Parathyroid adenoma (tissue), 2 donors: ENCODE data around the gene FBN2.

ENCODE experiments used
- H2AFZ ChIP-seq: fragments of 300-600 bp; sonication (generic); one replicate; pipeline ENCODE4 v1.7.0; 2017; ENCODE audit warnings: antibody characterized with exemption, mild to moderate bottlenecking
- H3K27ac ChIP-seq: fragments of 300-600 bp; sonication (generic); one replicate; pipeline ENCODE4 v1.7.0; 2017
- H3K27me3 ChIP-seq: fragments of 300-600 bp; sonication (generic); one replicate; pipeline ENCODE4 v1.7.0; 2017; ENCODE audit warnings: low read length; ENCODE audit not compliant: control insufficient read depth, insufficient read depth
- H3K36me3 ChIP-seq: fragments of 300-600 bp; sonication (generic); one replicate; pipeline ENCODE4 v1.7.0; 2017; ENCODE audit warnings: low read length; ENCODE audit not compliant: control insufficient read depth, insufficient read depth
- H3K4me1 ChIP-seq: fragments of 300-600 bp; sonication (generic); one replicate; pipeline ENCODE4 v1.7.0; 2017; ENCODE audit warnings: control low read depth
- H3K4me2 ChIP-seq: fragments of 300-600 bp; sonication (generic); one replicate; pipeline ENCODE4 v1.7.0; 2017; ENCODE audit warnings: low read length
- H3K4me3 ChIP-seq: fragments of 300-600 bp; sonication (generic); one replicate; pipeline ENCODE4 v1.7.0; 2017; ENCODE audit warnings: low read depth, low read length
- H3K79me2 ChIP-seq: fragments of 300-600 bp; sonication (generic); one replicate; pipeline ENCODE4 v1.7.0; 2017; ENCODE audit warnings: control low read depth
- H3K9ac ChIP-seq: fragments of 300-600 bp; sonication (generic); one replicate; pipeline ENCODE4 v1.7.0; 2017; ENCODE audit warnings: mild to moderate bottlenecking
- H3K9me3 ChIP-seq: fragments of 300-600 bp; sonication (generic); one replicate; pipeline ENCODE4 v1.7.0; 2017; ENCODE audit warnings: low read length; ENCODE audit not compliant: control insufficient read depth
- TF ChIP-seq, protein P1 (sequence below): fragments of 300-600 bp; sonication (generic); IDR thresholded peaks from one replicate; pipeline ENCODE4 v1.7.0; 2017; ENCODE audit warnings: antibody characterized with exemption, mild to moderate bottlenecking
- donor health status: primary hyperparathyroidism.

FBN2 gene

DNA sequence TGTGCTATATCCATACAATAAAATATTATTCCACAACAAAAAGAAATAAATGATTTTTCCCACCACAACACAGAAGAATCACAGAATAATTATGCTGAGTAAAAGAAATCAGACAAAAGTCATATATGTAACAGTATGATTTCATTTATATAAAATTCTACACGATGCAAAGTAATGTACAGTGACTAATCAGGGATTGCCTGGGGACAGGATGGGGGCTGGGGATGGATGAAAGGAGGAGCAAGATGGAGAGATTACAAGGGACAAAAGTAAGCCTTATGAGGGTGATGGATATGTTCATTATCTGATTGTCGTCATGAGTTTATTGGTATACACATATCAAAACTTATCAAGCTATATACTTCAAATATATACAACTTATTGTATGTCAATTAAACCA, 154.0 kb downstream of the FBN2 start:
- Histone ChIP-seq H3K36me3 (no peaks in the 10 kb centered on the region), H3K9ac (no peak overlapping the region), H2AFZ (no peak overlapping the region), H3K4me1 (no peaks in the 10 kb centered on the region), H3K4me2 (no peak overlapping the region), H3K27me3 (no peaks in the 10 kb centered on the region), H3K4me3 (no peak overlapping the region), H3K9me3 (no peaks in the 10 kb centered on the region), H3K27ac (no peak overlapping the region), H3K79me2 (no peaks in the 10 kb centered on the region)
- TF ChIP-seq, protein P1, sequence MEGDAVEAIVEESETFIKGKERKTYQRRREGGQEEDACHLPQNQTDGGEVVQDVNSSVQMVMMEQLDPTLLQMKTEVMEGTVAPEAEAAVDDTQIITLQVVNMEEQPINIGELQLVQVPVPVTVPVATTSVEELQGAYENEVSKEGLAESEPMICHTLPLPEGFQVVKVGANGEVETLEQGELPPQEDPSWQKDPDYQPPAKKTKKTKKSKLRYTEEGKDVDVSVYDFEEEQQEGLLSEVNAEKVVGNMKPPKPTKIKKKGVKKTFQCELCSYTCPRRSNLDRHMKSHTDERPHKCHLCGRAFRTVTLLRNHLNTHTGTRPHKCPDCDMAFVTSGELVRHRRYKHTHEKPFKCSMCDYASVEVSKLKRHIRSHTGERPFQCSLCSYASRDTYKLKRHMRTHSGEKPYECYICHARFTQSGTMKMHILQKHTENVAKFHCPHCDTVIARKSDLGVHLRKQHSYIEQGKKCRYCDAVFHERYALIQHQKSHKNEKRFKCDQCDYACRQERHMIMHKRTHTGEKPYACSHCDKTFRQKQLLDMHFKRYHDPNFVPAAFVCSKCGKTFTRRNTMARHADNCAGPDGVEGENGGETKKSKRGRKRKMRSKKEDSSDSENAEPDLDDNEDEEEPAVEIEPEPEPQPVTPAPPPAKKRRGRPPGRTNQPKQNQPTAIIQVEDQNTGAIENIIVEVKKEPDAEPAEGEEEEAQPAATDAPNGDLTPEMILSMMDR = no peak

DNA sequence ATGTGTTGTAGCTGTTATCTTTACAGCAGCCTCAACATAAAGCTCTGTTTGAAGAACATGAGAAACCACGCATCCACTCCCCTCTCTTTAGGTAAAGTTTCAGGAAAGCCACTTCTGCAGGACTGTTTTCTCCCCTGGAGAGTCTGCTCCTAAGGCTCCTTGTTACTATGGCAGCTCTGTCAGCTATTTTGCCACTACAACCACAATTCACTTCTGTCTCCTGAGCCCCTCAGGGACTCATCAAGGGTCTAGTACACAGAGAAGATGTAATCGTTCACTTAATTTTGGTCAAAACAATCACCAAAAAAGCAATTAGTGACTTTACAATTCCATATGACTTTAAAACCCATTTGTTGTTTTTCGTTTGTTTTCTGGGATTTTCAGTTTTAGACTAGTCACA, 157.7 kb downstream of the FBN2 start:
- no peak overlapping the region for H3K4me2 ChIP-seq
- H3K4me1 ChIP-seq = no peaks in the 10 kb centered on the region
- H3K27me3 ChIP-seq = no peaks in the 10 kb centered on the region
- TF ChIP-seq, protein P1 = no peak
- no peaks in the 10 kb centered on the region for H3K9me3 ChIP-seq
- no peak overlapping the region for H2AFZ ChIP-seq
- H3K9ac ChIP-seq = no peak overlapping the region
- H3K36me3 ChIP-seq = no peaks in the 10 kb centered on the region
- no peak overlapping the region for H3K27ac ChIP-seq
- no peaks in the 10 kb centered on the region for H3K79me2 ChIP-seq
- no peak overlapping the region for H3K4me3 ChIP-seq

DNA sequence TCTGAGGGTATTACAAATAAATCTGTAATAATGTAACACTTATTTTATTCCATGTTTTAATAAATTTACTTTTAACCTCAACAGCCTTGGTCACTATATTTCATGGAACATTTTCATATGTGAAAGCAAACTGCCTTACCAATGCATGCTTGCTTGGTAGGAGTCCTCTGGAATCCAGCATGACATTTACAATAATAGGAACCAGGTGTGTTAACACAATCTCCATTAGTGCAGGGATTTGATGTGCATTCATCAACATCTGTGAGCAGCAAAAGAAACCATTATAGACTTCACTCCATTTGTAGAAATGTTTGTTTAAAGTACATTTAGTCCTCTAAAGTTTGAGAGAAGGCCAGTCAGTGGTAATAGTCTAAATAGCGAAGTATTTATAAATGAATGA, 159.4 kb downstream of the FBN2 start:
- H2AFZ ChIP-seq = no peak overlapping the region

DNA sequence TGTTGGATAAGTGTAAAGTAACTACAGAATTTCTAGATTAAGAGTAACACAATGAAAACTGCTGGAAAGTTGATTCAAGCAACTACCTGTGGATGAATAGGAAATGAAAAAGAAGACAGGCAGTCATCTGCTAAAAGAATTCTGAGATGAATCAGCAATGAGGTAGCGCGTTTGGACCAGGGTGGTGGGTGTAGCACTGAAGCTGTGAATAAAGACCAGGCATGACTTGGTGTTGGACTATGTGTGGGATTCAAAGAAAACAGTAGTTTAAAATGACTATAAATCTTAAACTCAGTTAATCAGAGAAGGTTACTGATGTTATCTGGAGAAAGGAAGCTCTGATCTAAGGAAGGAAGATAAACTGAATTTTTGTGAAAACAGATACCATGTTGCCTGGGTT, 159.8 kb downstream of the FBN2 start:
- no peak overlapping the region for H3K27ac ChIP-seq
- no peak overlapping the region for H3K4me2 ChIP-seq
- TF ChIP-seq, protein P1 = no peak
- no peaks in the 10 kb centered on the region for H3K4me1 ChIP-seq
- H3K27me3 ChIP-seq = no peaks in the 10 kb centered on the region
- H3K9me3 ChIP-seq = no peaks in the 10 kb centered on the region
- H3K4me3 ChIP-seq = no peak overlapping the region
- no peak overlapping the region for H2AFZ ChIP-seq
- no peak overlapping the region for H3K9ac ChIP-seq
- no peaks in the 10 kb centered on the region for H3K36me3 ChIP-seq
- no peaks in the 10 kb centered on the region for H3K79me2 ChIP-seq

More for the DNA sequence above, 159.4 kb downstream of the FBN2 start:
- H3K27me3 ChIP-seq = no peaks in the 10 kb centered on the region
- no peaks in the 10 kb centered on the region for H3K9me3 ChIP-seq
- H3K27ac ChIP-seq = no peak overlapping the region
- no peak overlapping the region for H3K9ac ChIP-seq
- H3K4me2 ChIP-seq = no peak overlapping the region
- H3K4me3 ChIP-seq = no peak overlapping the region
- H3K4me1 ChIP-seq = no peaks in the 10 kb centered on the region
- TF ChIP-seq, protein P1 = no peak
- H3K36me3 ChIP-seq = no peaks in the 10 kb centered on the region
- H3K79me2 ChIP-seq = no peaks in the 10 kb centered on the region

DNA sequence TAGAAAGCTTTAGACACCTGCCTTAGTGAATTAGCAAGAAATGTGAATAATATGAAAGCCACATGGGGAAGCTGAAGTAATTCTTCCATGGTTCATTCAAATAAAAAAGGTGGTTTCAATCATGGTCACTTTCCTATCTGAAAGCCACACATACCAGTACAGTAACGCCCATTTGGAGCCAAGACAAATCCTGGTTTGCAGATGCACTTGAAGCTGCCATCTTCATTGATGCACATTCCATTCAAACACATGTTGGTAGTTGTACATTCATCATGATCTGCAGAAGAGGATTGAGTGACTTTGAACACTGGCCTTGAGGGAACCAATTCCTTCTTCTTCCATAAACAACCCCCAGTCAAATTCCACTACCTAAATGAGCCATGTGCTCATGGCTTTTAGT, 161.5 kb downstream of the FBN2 start:
- H3K4me3 ChIP-seq = no peak overlapping the region
- no peaks in the 10 kb centered on the region for H3K9me3 ChIP-seq
- H3K36me3 ChIP-seq = no peaks in the 10 kb centered on the region
- H3K4me1 ChIP-seq = no peaks in the 10 kb centered on the region
- H3K4me2 ChIP-seq = no peak overlapping the region
- no peak overlapping the region for H2AFZ ChIP-seq
- H3K27me3 ChIP-seq = no peaks in the 10 kb centered on the region
- TF ChIP-seq, protein P1 = no peak
- H3K79me2 ChIP-seq = no peaks in the 10 kb centered on the region
- H3K9ac ChIP-seq = no peak overlapping the region
- H3K27ac ChIP-seq = no peak overlapping the region
